ENCODE data around the gene PLD5. TPM values are rescaled to one million over a fixed set of nuclear protein-coding genes. Genes with fewer than 3 reads are reported as not detected.
"Not testable (repeated sequence)": the region's sequence is repeated elsewhere in the genome, so short reads cannot be mapped to it uniquely, and the experiment has no call there.

Gene PLD5
- total RNA-seq, 1 donor from 2014 or later: not detected

DNA sequence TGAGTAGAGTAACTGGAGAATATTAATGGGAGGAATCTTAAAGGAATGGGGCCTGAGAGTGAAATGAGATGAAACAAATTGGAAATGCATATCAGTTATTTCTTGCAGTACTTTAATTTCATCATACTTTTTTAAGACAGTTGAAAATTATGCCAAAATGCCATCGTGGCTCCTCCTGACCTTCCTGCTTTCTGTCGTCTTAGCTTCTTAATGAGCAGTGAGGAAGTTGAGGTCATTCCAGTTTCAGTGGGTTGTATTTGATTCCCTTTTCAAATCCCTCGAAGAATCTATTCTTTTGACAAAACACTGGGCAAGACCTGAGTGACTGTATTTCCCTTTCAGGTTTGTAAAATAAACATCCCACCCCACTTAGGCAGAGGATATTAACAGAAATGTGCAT, 390.7 kb downstream of the PLD5 start:
- intact Hi-C loops (cut with DNase I): no loop called here
- DNase-seq: no peak
- ATAC-seq (ENCODE audit: poor library complexity): no peak

DNA sequence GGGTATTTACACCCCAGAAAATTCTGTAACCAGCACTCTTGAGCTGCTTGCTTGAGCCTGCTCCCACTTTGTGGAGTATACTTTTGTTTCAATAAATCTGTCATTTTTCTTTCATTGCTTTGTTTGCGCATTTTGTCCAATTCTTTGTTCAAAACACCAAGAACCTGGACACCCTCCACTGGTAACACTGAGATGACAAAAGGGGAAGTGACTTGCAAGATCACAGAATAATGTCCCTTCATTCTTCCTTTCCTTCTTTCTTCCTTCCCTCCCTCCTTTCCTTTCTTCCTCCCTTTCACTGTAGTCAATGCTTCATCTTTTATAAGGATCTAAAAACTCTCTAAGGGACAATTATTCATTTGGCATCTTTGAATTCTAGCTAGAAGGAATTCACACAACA, 391.1 kb downstream of the PLD5 start:
- intact Hi-C loops (cut with DNase I): no loop called here
- DNase-seq (no peak), ATAC-seq (ENCODE audit: poor library complexity) (no peak)

DNA sequence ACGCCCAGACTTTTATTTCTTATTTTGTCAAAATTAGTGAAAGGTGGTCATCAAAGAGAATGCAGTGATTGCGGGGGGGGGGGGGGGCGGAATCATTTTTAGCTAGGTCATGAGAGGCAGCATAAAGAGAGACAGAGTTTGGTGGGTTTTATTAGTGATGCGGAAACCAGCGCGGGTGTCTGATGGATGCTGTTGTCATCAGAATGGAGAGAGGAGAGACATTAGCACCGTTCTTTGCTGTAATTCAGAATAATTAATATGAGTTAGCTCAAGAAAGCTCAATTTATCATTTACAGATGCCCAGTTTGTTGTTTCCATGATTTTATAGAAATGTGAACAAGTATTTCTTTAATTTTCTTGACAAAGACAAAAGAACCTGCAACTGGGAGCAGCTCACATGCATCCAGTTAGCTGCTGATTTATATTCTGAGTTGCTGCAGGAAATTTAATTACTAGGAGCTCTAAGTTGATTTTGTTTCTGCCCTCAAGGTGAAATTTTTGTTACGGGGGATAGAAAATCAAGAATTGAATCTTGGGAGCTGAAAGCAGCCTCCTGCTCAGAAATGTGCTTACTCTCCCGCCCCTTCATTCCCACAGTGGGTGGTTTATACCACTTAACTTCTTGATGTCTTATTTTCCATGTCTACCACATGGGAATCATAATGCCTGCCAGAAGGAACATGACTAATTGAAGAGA, 392.2 kb downstream of the PLD5 start:
- DNase-seq: no peak
- intact Hi-C loops (cut with DNase I): no loop called here
- ATAC-seq (ENCODE audit: poor library complexity): no peak

DNA sequence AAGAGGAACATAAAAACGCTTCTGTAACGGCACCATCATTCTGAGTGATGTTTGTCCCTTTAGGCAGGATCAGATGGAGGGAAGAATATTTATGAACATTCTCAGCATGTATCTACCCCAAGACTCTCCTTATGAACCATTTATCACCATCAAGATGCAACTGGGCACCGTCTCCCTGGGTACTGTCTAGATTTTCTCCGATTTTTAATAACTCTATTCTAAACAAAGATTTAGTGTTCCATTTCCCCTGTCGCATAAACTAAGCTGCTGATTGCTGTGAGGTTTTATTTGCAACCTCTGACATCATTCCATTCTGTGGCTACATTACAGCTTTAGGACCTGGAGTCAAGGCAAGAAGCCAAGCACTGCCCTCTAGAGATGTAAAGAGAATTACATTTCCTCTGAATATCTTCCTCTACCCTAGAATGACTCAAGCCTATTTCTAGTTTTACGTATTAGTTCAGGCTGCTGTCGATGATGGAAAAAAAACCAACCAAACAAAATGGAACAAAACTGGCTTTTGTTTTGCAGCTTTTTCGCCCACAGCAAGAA, 395.5 kb downstream of the PLD5 start:
- ATAC-seq (ENCODE audit: poor library complexity): no peak
- DNase-seq: no peak
- intact Hi-C loops (cut with DNase I): no loop called here

GRCh38 chr1:242120432-242120831, 404.1 kb downstream of the PLD5 start:
- no peak for DNase-seq
- intact Hi-C loops (cut with DNase I): no loop called here
- ATAC-seq (ENCODE audit: poor library complexity): no peak

DNA sequence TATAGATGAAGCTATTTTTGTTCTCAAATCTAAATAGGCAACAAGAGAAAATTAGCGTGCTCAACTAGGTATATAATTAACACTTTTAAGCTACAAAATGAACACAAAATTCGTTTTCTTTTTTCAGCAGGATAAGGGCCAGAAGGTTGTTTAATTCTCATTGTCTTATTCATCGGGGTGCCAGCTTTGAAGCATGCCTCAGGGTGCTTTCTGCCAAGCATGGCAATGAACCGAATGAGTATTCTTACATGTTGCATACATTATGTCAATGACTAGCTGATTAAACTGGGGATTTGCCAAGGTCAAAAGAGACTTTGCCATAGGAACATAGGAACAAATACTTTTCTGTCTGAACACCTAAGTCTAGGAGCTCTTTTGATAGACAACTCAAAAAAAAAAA, 423.6 kb downstream of the PLD5 start:
- no peak for DNase-seq
- ATAC-seq (ENCODE audit: poor library complexity): no peak
- intact Hi-C loops (cut with DNase I): no loop called here

DNA sequence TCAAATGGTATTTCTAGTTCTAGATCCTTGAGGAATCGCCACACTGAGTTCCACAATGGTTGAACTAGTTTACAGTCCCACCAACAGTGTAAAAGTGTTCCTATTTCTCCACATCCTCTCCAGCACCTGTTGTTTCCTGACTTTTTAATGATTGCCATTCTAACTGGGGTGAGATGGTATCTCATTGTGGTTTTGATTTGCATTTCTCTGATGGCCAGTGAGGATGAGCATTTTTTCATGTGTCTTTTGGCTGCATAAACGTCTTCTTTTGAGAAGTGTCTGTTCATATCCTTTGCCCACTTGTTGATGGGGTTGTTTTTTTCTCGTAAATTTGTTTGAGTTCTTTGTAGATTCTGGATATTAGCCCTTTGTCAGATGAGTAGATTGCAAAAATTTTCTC, 427.2 kb downstream of the PLD5 start:
- ATAC-seq (ENCODE audit: poor library complexity); intact Hi-C loops (cut with DNase I); DNase-seq: not testable (repeated sequence)

DNA sequence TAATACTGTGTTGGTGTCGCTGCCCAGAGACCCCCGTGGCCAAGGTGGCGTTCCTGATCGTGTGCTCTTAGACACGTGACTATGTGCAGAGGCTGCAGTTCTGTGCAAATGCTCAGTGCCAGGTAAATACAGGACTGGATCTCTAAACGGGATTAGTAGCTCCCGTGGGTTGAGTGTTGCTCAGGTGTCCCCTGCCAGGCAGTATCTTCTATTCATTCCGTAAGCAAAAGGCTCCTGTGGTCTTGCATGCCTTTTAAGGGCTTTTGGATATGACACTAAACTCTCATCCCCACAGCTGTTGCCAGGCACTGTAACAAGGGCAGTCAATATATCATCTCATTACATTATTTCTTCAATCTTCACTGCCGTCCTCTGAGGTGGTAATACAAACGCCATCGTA, 431.4 kb downstream of the PLD5 start:
- no peak for DNase-seq
- no peak for ATAC-seq (ENCODE audit: poor library complexity)
- intact Hi-C loops (cut with DNase I): no loop called here

- intact Hi-C loops (cut with DNase I): no loop called here
- no peak for DNase-seq
- ATAC-seq (ENCODE audit: poor library complexity): no peak
Measured at GRCh38 chr1:242089911-242090310, 434.6 kb downstream of the PLD5 start.

DNA sequence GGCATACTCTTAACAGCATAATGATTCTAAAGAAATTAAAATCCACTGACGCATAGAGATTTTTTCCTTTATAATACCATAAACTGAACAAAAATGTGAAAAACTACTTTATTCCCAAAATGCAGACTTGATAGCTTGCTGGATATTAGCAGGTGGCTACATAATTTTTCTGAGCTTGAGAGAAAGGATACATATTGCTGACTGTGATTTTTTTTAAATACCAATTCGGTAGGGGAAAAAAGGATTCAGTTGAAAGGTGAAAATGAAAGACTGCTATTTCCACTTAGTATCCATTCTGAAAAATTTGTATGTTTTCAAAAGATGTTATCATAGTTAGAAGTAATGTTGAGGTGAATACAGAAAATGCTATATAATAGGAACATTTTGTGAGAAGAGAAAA, 435.6 kb downstream of the PLD5 start:
- intact Hi-C loops (cut with DNase I): no loop called here
- ATAC-seq (ENCODE audit: poor library complexity) (no peak), DNase-seq (no peak)

- intact Hi-C loops (cut with DNase I): no loop called here
- DNase-seq (no peak), ATAC-seq (ENCODE audit: poor library complexity) (no peak)
Measured at GRCh38 chr1:242086706-242087105, 437.8 kb downstream of the PLD5 start.

- DNase-seq: no peak
- ATAC-seq (ENCODE audit: poor library complexity): no peak
- intact Hi-C loops (cut with DNase I): no loop called here
Measured at GRCh38 chr1:242086093-242086492, 438.4 kb downstream of the PLD5 start.

DNA sequence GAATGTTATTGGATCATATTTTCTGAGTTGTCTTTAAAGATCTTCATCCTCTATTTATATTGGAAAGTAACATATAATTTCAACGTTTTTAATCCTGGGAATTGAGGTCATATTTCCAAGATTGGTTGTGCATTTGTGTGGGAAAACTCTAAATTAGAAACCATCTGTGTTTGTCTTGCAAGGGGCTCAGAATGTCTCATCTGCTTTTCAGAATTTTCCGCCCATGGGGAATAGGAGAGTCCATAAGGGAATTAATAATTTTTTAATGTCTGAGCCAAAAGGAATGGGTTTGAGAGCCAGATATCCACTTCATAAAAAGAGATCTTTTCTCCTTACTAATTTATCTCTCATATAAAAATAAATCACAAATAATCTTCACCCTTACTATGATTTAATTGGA, 440.8 kb downstream of the PLD5 start:
- ATAC-seq (ENCODE audit: poor library complexity): no peak
- intact Hi-C loops (cut with DNase I): no loop called here
- DNase-seq: no peak

DNA sequence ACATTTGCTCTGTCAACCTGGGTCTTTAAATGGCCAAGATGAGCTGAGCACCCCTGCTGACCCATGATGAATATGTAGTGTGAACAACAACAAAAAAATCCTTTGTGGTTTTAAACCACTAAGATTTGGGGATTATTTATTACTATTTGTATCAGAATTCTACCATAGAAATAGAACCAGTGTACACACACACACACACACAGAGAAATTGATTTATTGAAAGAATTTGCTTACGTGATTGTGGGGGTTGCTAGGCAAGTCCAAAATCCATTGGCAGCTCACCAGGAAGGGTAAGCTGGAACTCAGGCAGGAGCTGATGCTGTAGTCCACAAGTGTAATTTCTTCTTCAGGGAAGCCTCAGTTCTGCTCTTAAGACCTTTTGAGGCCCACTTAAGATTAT, 443.1 kb downstream of the PLD5 start:
- ATAC-seq (ENCODE audit: poor library complexity) (no peak), DNase-seq (no peak)
- intact Hi-C loops (cut with DNase I): no loop called here

- no peak for ATAC-seq (ENCODE audit: poor library complexity)
- DNase-seq: no peak
- intact Hi-C loops (cut with DNase I): no loop called here
Measured at GRCh38 chr1:242065813-242066212, 458.7 kb downstream of the PLD5 start.

DNA sequence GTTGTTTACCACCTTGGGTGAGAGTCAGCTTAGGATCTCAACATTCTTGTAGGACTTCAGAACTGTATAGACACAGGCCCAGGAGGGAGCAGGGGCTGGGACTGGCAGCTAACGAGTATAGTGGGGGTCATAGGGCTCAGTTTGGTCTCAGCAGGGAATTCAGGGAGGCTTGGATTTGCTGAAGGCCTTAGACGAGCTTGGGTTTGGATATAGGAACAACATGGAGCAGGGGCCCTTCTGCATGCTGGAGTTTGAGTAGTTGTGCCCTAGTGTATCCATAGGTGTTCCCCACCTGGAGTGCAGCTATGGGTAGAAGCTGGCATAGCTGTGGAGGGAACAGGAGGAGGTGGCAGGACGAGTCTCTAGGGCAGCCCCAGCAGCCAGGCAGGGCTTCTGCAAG, 462.2 kb downstream of the PLD5 start:
- intact Hi-C loops (cut with DNase I): no loop called here
- no peak for DNase-seq
- ATAC-seq (ENCODE audit: poor library complexity): no peak

GRCh38 chr1:242059976-242060375, 464.5 kb downstream of the PLD5 start:
- intact Hi-C loops (cut with DNase I): no loop called here
- no peak for DNase-seq
- no peak for ATAC-seq (ENCODE audit: poor library complexity)

- intact Hi-C loops (cut with DNase I); ATAC-seq (ENCODE audit: poor library complexity); DNase-seq: not testable (repeated sequence)
Measured at GRCh38 chr1:242058582-242058981, 465.9 kb downstream of the PLD5 start.

- DNase-seq; ATAC-seq (ENCODE audit: poor library complexity); intact Hi-C loops (cut with DNase I): not testable (repeated sequence)
Measured at GRCh38 chr1:242058181-242058580, 466.3 kb downstream of the PLD5 start.

GRCh38 chr1:242057745-242058115, 466.8 kb downstream of the PLD5 start:
- ATAC-seq (ENCODE audit: poor library complexity) (no peak), DNase-seq (no peak)
- intact Hi-C loops (cut with DNase I): no loop called here
